Measurements from ENCODE around the gene ZSCAN10. TPM values are rescaled to one million over a fixed set of nuclear protein-coding genes. Genes with fewer than 3 reads are reported as not detected.

Gene ZSCAN10
- total and polyA plus RNA-seq, 2 donors (not counting 3 experiments of a cell fraction or from before 2014, with no cell fraction given), result not detected

GRCh38 chr16:3062553-3062952 is 36.5 kb downstream of the ZSCAN10 start:
- Histone ChIP-seq H4K20me1 (replicated peaks; ENCODE audit: control insufficient read depth, extremely low read depth, insufficient read depth, low read length) (no peaks in the 10 kb centered on the region), H3K4me1 (ENCODE audit: control insufficient read depth, extremely low read depth, insufficient read depth, low read length) (peaks cover 27% of the 10 kb centered on the region), H3K9ac (replicated peaks; ENCODE audit: extremely low read depth, insufficient read depth, low read length) (no peak overlapping the region), H3K27me3 (ENCODE audit: control insufficient read depth in 2 of 2, insufficient read depth in 2 of 2, low read length in 2 of 2) (no peaks in the 10 kb centered on the region), H3K4me2 (ENCODE audit: insufficient read depth, low read length) (no peak overlapping the region), H3K36me3 (ENCODE audit: control insufficient read depth in 2 of 2, extremely low read depth in 1 of 2, insufficient read depth in 2 of 2, low read length in 2 of 2) (no peaks in the 10 kb centered on the region), H3K27ac (ENCODE audit: insufficient read depth, low read depth, low read length) (no peak overlapping the region), H3K9me1 (replicated peaks; ENCODE audit: control insufficient read depth, extremely low read depth, insufficient read depth, low read length) (no peaks in the 10 kb centered on the region), H3K4me3 (replicated peaks in 1 of 3; ENCODE audit: insufficient read depth in 1 of 3, low read depth in 1 of 3, low read length in 3 of 3) (no peak overlapping the region), H2AFZ (ENCODE audit: low read depth, low read length) (no peak overlapping the region), H3K9me3 (replicated peaks; ENCODE audit: control insufficient read depth, insufficient read depth, low read length) (no peaks in the 10 kb centered on the region), H3K79me2 (ENCODE audit: control insufficient read depth, insufficient read depth, low read length) (peaks cover 4% of the 10 kb centered on the region)
- TF ChIP-seq, protein P1, sequence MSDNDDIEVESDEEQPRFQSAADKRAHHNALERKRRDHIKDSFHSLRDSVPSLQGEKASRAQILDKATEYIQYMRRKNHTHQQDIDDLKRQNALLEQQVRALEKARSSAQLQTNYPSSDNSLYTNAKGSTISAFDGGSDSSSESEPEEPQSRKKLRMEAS (IDR thresholded peaks at IDR 0.05; ENCODE audit: insufficient read depth, insufficient read length), result no peak
- TF ChIP-seq EZH2 (IDR thresholded peaks at IDR 0.05; ENCODE audit: borderline replicate concordance, low read depth, low read length, severe bottlenecking), result no peak
- TF ChIP-seq FOS (IDR thresholded peaks at IDR 0.05; ENCODE audit: borderline replicate concordance, insufficient read depth, low read length), result no peak
- TF ChIP-seq JUN (IDR thresholded peaks at IDR 0.05; ENCODE audit: borderline replicate concordance, insufficient read depth, insufficient read length, low read depth), result no peak
- TF ChIP-seq MYC (IDR thresholded peaks at IDR 0.05; ENCODE audit: low read depth, low read length), result no peak
- TF ChIP-seq, protein P2, sequence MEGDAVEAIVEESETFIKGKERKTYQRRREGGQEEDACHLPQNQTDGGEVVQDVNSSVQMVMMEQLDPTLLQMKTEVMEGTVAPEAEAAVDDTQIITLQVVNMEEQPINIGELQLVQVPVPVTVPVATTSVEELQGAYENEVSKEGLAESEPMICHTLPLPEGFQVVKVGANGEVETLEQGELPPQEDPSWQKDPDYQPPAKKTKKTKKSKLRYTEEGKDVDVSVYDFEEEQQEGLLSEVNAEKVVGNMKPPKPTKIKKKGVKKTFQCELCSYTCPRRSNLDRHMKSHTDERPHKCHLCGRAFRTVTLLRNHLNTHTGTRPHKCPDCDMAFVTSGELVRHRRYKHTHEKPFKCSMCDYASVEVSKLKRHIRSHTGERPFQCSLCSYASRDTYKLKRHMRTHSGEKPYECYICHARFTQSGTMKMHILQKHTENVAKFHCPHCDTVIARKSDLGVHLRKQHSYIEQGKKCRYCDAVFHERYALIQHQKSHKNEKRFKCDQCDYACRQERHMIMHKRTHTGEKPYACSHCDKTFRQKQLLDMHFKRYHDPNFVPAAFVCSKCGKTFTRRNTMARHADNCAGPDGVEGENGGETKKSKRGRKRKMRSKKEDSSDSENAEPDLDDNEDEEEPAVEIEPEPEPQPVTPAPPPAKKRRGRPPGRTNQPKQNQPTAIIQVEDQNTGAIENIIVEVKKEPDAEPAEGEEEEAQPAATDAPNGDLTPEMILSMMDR (IDR thresholded peaks at IDR 0.05; ENCODE audit: extremely low read depth in 1 of 2, insufficient read depth in 1 of 2, low read depth in 1 of 2, low read length in 2 of 2), result no peak
- no peak for TF ChIP-seq GATA2 (IDR thresholded peaks at IDR 0.05; ENCODE audit: insufficient read depth, insufficient read length, low read depth, low read length)
- TF ChIP-seq POLR2A (IDR thresholded peaks at IDR 0.05; ENCODE audit: low read depth, low read length), result no peak
- no peak for TF ChIP-seq POLR2AphosphoS5 (IDR thresholded peaks at IDR 0.05; ENCODE audit: insufficient read depth, low read depth, low read length)
- CTCF ChIA-PET, result interaction anchor here (1.2 to 2.5 kb wide), 2 partner anchors 65 to 67 kb away, joined by 4 to 13 read pairs; no protein-coding TSS in a partner anchor
- dilution Hi-C loops (cut with MboI; ENCODE audit: extremely low pct_ligation_motif_present, low sequenced_read_pairs), result no loop called here
- FAIRE-seq (no peak), DNase-seq (ENCODE audit: low read depth, low spot score) (no peak)
- POLR2A ChIA-PET, result no interaction called here
- no TSS peak for BruUV-seq (replicated peaks)
- intact Hi-C loops (cut with micrococcal nuclease), result no loop called here
